Measurements from ENCODE around the gene GALT. TPM values are rescaled to one million over a fixed set of nuclear protein-coding genes. Genes with fewer than 3 reads are reported as not detected.

GALT gene
- total and polyA plus RNA-seq, 2 of the 13 experiments (the other 11 are each of a cell fraction or from before 2014, with no cell fraction given) = 40.4 to 46.3 TPM

DNA sequence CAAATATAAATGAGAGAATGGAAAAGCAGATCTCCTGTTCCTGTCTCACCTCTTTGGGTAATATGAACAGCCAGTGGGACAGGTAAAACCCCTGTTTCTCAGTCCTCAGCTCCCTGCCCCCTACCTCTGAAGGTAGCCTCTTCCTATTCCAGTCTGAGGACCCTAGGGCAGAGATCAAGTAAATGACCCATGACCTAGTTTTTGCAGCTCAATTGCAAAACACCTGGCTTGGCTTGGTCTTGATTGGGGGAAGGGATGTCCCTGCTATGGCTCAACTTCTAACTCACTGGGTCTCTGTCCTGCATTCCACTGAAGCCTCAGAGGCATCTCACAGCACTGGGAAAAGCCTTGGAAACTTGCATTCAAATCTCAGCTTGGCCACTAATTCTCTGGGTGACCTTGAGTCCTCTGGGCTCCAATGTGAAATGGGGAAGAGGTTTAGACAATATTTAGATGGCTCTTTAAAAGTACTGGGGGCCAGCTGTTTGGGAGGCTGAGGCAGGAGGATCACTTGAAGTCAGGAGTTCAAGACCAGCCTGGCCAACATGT lies 1.6 kb upstream of the GALT start (continued):
- TF ChIP-seq, protein P1, sequence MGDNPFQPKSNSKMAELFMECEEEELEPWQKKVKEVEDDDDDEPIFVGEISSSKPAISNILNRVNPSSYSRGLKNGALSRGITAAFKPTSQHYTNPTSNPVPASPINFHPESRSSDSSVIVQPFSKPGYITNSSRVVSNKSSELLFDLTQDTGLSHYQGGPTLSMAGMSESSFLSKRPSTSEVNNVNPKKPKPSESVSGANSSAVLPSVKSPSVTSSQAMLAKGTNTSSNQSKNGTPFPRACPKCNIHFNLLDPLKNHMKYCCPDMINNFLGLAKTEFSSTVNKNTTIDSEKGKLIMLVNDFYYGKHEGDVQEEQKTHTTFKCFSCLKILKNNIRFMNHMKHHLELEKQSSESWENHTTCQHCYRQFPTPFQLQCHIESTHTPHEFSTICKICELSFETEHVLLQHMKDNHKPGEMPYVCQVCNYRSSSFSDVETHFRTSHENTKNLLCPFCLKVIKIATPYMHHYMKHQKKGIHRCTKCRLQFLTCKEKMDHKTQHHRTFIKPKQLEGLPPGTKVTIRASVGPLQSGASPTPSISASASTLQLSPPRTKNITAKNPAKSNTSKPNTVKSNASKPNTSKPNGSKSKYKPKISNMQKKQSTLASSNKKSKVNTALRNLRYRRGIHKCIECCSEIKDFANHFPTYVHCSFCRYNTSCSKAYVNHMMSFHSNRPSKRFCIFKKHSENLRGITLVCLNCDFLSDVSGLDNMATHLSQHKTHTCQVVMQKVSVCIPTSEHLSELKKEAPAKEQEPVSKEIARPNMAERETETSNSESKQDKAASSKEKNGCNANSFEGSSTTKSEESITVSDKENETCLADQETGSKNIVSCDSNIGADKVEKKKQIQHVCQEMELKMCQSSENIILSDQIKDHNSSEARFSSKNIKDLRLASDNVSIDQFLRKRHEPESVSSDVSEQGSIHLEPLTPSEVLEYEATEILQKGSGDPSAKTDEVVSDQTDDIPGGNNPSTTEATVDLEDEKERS (CRISPR knock-in tag; IDR thresholded peaks at IDR 0.05) = 0 out of 2 replicates have a peak, but pooled peaks have one; percentile 1
- TF ChIP-seq BCL6 (CRISPR knock-in tag; IDR thresholded peaks at IDR 0.05) = peak; percentile 85
- TF ChIP-seq TFE3 (CRISPR knock-in tag; IDR thresholded peaks at IDR 0.05) = 0 out of 2 replicates have a peak, but pooled peaks have one; percentile 14
- TF ChIP-seq MTA1 (CRISPR knock-in tag; IDR thresholded peaks at IDR 0.05; ENCODE audit: borderline replicate concordance) = peak; percentile 36; the same call in 1 of the 2 replicates
- peak; percentile 88 for TF ChIP-seq NR2F6 (IDR thresholded peaks at IDR 0.05)
- TF ChIP-seq NR2F6 (CRISPR knock-in tag; IDR thresholded peaks at IDR 0.05) = peak; percentile 81
- TF ChIP-seq ISL2 (CRISPR knock-in tag; IDR thresholded peaks at IDR 0.05) = no peak
- TF ChIP-seq ZNF644 (CRISPR knock-in tag; IDR thresholded peaks at IDR 0.05; ENCODE audit: low read depth) = peak; percentile 35; the same call in 1 of the 2 replicates
- TF ChIP-seq CBX5 (CRISPR knock-in tag; IDR thresholded peaks at IDR 0.05; ENCODE audit: borderline replicate concordance) = peak; percentile 81; the same call in 1 of the 2 replicates
- peak; percentile 68 for TF ChIP-seq SAP130 (CRISPR knock-in tag; IDR thresholded peaks at IDR 0.05; ENCODE audit: low read depth)
- peak; percentile 54; the same call in 1 of the 2 replicates for TF ChIP-seq PITX1 (CRISPR knock-in tag; IDR thresholded peaks at IDR 0.05)
- TF ChIP-seq, protein P2, sequence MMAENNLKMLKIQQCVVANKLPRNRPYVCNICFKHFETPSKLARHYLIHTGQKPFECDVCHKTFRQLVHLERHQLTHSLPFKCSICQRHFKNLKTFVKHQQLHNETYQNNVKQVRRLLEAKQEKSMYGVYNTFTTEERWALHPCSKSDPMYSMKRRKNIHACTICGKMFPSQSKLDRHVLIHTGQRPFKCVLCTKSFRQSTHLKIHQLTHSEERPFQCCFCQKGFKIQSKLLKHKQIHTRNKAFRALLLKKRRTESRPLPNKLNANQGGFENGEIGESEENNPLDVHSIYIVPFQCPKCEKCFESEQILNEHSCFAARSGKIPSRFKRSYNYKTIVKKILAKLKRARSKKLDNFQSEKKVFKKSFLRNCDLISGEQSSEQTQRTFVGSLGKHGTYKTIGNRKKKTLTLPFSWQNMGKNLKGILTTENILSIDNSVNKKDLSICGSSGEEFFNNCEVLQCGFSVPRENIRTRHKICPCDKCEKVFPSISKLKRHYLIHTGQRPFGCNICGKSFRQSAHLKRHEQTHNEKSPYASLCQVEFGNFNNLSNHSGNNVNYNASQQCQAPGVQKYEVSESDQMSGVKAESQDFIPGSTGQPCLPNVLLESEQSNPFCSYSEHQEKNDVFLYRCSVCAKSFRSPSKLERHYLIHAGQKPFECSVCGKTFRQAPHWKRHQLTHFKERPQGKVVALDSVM (CRISPR knock-in tag; IDR thresholded peaks at IDR 0.05) = peak; percentile 92
- no peak for TF ChIP-seq MTF1 (CRISPR knock-in tag; IDR thresholded peaks at IDR 0.05)
- TF ChIP-seq TBX2 (CRISPR knock-in tag; IDR thresholded peaks at IDR 0.05; ENCODE audit: borderline replicate concordance) = peak; percentile 53; the same call in 1 of the 2 replicates
- 0 out of 2 replicates have a peak, but pooled peaks have one; percentile 29 for TF ChIP-seq ZSCAN31 (CRISPR knock-in tag; IDR thresholded peaks at IDR 0.05; ENCODE audit: low read depth)
- peak; percentile 41; the same call in 1 of the 2 replicates for TF ChIP-seq ERF (CRISPR knock-in tag; IDR thresholded peaks at IDR 0.05)
- 0 out of 2 replicates have a peak, but pooled peaks have one; percentile 29 for TF ChIP-seq YEATS2 (CRISPR knock-in tag; IDR thresholded peaks at IDR 0.05; ENCODE audit: borderline replicate concordance)
- TF ChIP-seq WIZ (CRISPR knock-in tag; IDR thresholded peaks at IDR 0.05) = no peak
- peak in 1 of 2 experiments; percentile 57; a peak in 1 of 4 replicates for TF ChIP-seq REST (IDR thresholded peaks at IDR 0.05; ENCODE audit: borderline replicate concordance in 1 of 2, low read depth in 1 of 2, low read length in 2 of 2)
- TF ChIP-seq NCOA2 (CRISPR knock-in tag; IDR thresholded peaks at IDR 0.05) = peak; percentile 75
- TF ChIP-seq FOXO1 (CRISPR knock-in tag; IDR thresholded peaks at IDR 0.05) = peak; percentile 43; the same call in 1 of the 2 replicates

Measured in HepG2 (cell line).